Tibial nerve (tissue), 4 donors: Measurements from ENCODE around the gene CTXND1. TPM values are rescaled to one million over a fixed set of nuclear protein-coding genes. Genes with fewer than 3 reads are reported as not detected.

ENCODE experiments used
- DNase-seq, 2 donors: peaks; one replicate each; pipeline ENCODE4 v3.0.0-alpha.2; 2019; ENCODE audit warnings: low spot score in 2 of 2
- H3K27ac ChIP-seq, 4 donors: fragments of 200-600 bp; sonication (generic) in 3 of 4; one replicate each; pipeline ENCODE4 v1.5.1; 2017 to 2019; ENCODE audit warnings: mild to moderate bottlenecking in 1 of 4
- H3K27me3 ChIP-seq, 2 donors: fragments of 200-600 bp; sonication (generic) in 1 of 2; one replicate each; pipeline versions ENCODE4 v1.5.1 to v1.6.0; 2017 to 2019
- H3K36me3 ChIP-seq, 3 donors: fragments of 200-600 bp; sonication (generic); one replicate each; pipeline ENCODE4 v1.5.1; 2018 to 2019
- H3K4me1 ChIP-seq, 4 donors: fragments of 200-600 bp; sonication (generic) in 3 of 4; one replicate each; pipeline ENCODE4 v1.5.1; 2017 to 2019
- H3K4me3 ChIP-seq, 4 donors: fragments of 200-600 bp; sonication (generic) in 3 of 4; one replicate each; pipeline ENCODE4 v1.5.1; 2017 to 2019; ENCODE audit warnings: mild to moderate bottlenecking in 1 of 4, moderate library complexity in 1 of 4
- H3K9me3 ChIP-seq, 4 donors: fragments of 200-600 bp; sonication (generic) in 3 of 4; one replicate each; pipeline ENCODE4 v1.5.1; 2017 to 2019
- EP300 ChIP-seq, 2 donors: sonication (generic); formaldehyde crosslinking; IDR thresholded peaks; one replicate each; pipeline ENCODE4 v1.6.1; 2017; ENCODE audit warnings: antibody characterized with exemption in 2 of 2, mild to moderate bottlenecking in 1 of 2
- POLR2A ChIP-seq, 2 donors: fragments of 450-650 bp; IDR thresholded peaks; one replicate each; pipeline ENCODE4 v1.6.1; 2017; ENCODE audit warnings: antibody characterized with exemption in 2 of 2, mild to moderate bottlenecking in 2 of 2, moderate library complexity in 2 of 2
- WGBS, 2 donors: methylation state at CpG; one replicate each; pipeline ENCODE4 v1.1.5; 2018; 5-methylcytosine and 5-hydroxymethylcytosine counted together
- total RNA-seq, 4 donors: library from RNA; depleted of rRNA; stranded (reverse); fragments of >200 nt; gene quantifications; one replicate each; pipeline ENCODE4 v1.1.0, GENCODE V29; 2016
- TF ChIP-seq, protein P1 (sequence below), 5 experiments: fragments of 200-600 bp in 3 of 5; fragments of 450-650 bp in 2 of 5; sonication (generic) in 3 of 5; IDR thresholded peaks; one replicate each; pipeline ENCODE4 v1.5.1; 2016 to 2019; ENCODE audit warnings: antibody characterized with exemption in 5 of 5, mild to moderate bottlenecking in 3 of 5, moderate library complexity in 2 of 5

Gene CTXND1
- total RNA-seq, 4 donors from 2014 or later: 1.8 to 3.7 (median 2.6) TPM

DNA sequence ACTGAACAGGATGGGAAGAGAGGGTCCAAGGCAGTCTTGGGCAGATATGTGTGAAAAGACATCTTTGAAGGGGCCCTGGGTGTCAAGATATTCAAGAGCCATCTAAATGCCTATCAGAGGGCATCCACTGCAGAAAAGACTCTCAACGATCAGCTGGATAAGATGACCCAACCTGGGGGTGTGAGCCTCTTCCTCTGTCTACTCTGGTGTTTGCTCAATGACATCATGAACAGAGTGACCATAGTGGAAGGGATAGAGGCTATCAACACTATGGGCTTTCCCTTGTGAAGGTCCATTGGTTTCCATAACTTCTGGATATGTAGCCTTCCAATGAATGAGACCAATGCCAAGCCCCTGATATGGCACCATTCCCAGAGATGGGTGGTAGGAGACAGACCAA is 57.1 kb downstream of the CTXND1 start:
- Histone ChIP-seq H3K27me3 (no peaks in the 10 kb centered on the region), H3K9me3 (no peaks in the 10 kb centered on the region), H3K4me3 (no peak overlapping the region), H3K27ac (no peak overlapping the region), H3K4me1 (no peaks in the 10 kb centered on the region), H3K36me3 (no peaks in the 10 kb centered on the region)
- 92 to 100% methylated on average over 1 of the region's 1 CpG for WGBS, 2 donors
- DNase-seq: no peak
- TF ChIP-seq, protein P1, sequence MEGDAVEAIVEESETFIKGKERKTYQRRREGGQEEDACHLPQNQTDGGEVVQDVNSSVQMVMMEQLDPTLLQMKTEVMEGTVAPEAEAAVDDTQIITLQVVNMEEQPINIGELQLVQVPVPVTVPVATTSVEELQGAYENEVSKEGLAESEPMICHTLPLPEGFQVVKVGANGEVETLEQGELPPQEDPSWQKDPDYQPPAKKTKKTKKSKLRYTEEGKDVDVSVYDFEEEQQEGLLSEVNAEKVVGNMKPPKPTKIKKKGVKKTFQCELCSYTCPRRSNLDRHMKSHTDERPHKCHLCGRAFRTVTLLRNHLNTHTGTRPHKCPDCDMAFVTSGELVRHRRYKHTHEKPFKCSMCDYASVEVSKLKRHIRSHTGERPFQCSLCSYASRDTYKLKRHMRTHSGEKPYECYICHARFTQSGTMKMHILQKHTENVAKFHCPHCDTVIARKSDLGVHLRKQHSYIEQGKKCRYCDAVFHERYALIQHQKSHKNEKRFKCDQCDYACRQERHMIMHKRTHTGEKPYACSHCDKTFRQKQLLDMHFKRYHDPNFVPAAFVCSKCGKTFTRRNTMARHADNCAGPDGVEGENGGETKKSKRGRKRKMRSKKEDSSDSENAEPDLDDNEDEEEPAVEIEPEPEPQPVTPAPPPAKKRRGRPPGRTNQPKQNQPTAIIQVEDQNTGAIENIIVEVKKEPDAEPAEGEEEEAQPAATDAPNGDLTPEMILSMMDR (IDR thresholded peaks at IDR 0.05): no peak
- TF ChIP-seq EP300 (IDR thresholded peaks at IDR 0.05) (no peak), POLR2A (IDR thresholded peaks at IDR 0.05) (no peak)

DNA sequence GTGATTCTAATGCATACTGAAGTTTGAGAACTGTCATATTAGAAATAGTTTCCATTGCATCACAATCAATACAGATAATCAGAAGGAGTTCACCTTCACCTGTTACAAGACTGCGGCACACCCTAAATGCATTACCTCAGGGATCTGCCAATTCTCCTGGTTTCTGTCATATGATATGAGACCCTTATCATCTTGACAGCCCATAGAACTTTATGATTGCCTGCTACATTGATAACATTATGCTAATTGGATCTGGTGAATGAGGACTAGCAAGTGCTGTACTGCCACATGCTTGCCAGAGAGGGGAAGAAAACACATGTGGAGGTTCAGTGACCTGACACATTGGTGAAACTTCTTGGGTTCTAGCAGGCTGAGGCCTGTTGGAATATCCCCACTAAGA is 57.8 kb downstream of the CTXND1 start:
- Histone ChIP-seq H3K27me3 (no peaks in the 10 kb centered on the region), H3K9me3 (no peaks in the 10 kb centered on the region), H3K4me1 (no peaks in the 10 kb centered on the region), H3K4me3 (no peak overlapping the region), H3K36me3 (no peaks in the 10 kb centered on the region), H3K27ac (no peak overlapping the region)
- TF ChIP-seq POLR2A (IDR thresholded peaks at IDR 0.05): no peak
- TF ChIP-seq, protein P1 (IDR thresholded peaks at IDR 0.05): no peak
- no peak for TF ChIP-seq EP300 (IDR thresholded peaks at IDR 0.05)
- WGBS, 2 donors: 100% methylated on average over 1 of the region's 1 CpG
- no peak for DNase-seq

DNA sequence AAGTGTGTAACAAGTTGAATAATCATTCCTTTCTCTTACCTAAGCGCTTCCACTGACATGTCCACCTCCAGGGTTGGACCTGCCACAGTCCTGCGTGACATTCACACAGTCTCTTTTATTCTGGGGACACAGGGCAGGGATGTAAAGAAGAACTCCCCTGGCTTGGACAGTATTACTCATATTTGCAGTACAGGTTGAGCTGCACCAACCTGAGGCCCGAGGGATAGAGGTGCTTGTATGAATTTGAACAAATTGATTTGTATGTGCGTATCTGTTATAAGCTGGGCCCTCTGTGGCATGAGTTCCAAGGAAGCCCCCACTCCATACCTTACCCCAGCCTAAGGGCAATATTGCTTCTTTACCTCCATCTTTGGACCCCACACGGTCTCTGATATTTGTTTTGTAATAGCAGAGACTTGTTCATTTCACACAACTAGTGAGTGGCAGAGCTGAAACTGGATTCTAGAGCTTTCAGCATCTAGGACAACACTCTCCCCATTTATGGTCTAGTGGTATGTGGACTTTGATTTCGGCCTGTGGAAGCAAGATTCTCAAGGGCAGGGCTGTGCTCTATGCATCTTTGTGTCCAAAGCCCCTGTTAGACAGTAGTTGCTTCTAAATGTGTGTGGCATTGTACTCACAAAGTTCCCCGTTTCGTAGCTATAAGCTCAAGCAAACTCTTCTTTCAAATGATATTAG is 60.0 kb downstream of the CTXND1 start:
- Histone ChIP-seq H3K27ac (no peak overlapping the region), H3K27me3 (no peaks in the 10 kb centered on the region), H3K36me3 (peaks cover 0 to 10% (median 0%) of the 10 kb centered on the region in 3 donors), H3K4me3 (no peak overlapping the region), H3K9me3 (no peaks in the 10 kb centered on the region), H3K4me1 (no peaks in the 10 kb centered on the region)
- TF ChIP-seq EP300 (IDR thresholded peaks at IDR 0.05) (no peak), POLR2A (IDR thresholded peaks at IDR 0.05) (no peak)
- TF ChIP-seq, protein P1 (IDR thresholded peaks at IDR 0.05): no peak
- 81 to 84% methylated on average over 8 of the region's 8 CpGs for whole genome bisulfite sequencing, 2 donors
- DNase-seq: no peak

DNA sequence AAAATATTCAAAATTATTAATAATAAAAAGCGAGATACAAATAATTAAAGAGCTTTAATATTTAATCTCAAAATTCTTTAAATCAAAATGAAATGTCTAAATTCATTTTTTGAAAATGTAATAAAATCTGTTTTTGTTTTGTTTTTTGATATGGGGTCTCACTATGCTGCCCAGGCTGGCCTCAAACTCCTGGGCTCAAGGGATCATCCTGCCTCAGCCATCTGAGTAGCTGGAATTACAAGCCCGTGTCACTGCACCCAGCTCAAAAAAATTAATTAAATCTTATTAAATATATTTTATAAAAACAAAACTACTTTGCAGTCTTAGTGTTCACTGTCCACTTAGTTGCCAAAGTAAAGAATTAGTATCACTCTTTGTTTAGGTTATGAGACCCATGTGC is 60.8 kb downstream of the CTXND1 start:
- TF ChIP-seq EP300 (IDR thresholded peaks at IDR 0.05): no peak
- TF ChIP-seq, protein P1 (IDR thresholded peaks at IDR 0.05): no peak
- no peak for TF ChIP-seq POLR2A (IDR thresholded peaks at IDR 0.05)
- no peak for DNase-seq
- H3K4me3 ChIP-seq: no peak overlapping the region
- H3K4me1 ChIP-seq: no peaks in the 10 kb centered on the region
- H3K36me3 ChIP-seq: peaks cover 0 to 19% (median 0%) of the 10 kb centered on the region in 3 donors
- no peak overlapping the region for H3K27ac ChIP-seq
- 90 to 96% methylated on average over 2 of the region's 2 CpGs for WGBS, 2 donors
- no peaks in the 10 kb centered on the region for H3K9me3 ChIP-seq
- no peaks in the 10 kb centered on the region for H3K27me3 ChIP-seq

DNA sequence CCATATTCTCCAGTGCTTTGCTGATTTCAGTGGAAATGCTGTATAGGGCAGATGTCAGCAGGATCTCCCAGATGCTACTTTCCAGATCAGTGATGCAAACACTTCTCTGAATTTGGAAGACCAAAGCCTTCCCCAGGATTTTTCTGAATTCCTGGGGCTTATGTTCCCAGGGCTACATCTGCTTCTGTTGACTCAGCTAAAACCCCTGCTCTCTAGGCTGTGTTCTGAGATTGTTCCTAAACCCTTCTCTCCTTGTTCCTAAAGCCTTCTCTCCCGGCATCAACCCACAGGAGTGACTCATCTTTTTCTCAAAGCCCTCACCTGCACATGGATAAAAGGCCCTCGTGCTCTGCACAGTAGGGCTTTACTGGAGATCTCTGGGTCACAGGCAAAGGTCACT is 63.8 kb downstream of the CTXND1 start:
- no peak overlapping the region for H3K27ac ChIP-seq
- no peak overlapping the region for H3K4me3 ChIP-seq
- H3K36me3 ChIP-seq: peaks cover 0 to 48% (median 0%) of the 10 kb centered on the region in 3 donors
- no peaks in the 10 kb centered on the region for H3K4me1 ChIP-seq
- no peaks in the 10 kb centered on the region for H3K27me3 ChIP-seq
- TF ChIP-seq EP300 (IDR thresholded peaks at IDR 0.05) (no peak), POLR2A (IDR thresholded peaks at IDR 0.05) (no peak)
- TF ChIP-seq, protein P1 (IDR thresholded peaks at IDR 0.05): no peak
- no peak for DNase-seq
- WGBS, 2 donors: 50 to 54% methylated on average over 2 of the region's 2 CpGs
- H3K9me3 ChIP-seq: no peaks in the 10 kb centered on the region
